ENCODE measurements around the gene CILP.

GRCh38 chr15:65183865-65184159 lies 27.5 kb downstream of the CILP start:
- no peak for TF ChIP-seq MLXIP (CRISPR knock-in tag; IDR thresholded peaks at IDR 0.05; ENCODE audit: borderline replicate concordance)
- no peak for TF ChIP-seq MXI1 (IDR thresholded peaks at IDR 0.05; ENCODE audit: borderline replicate concordance, low read depth, low read length)
- TF ChIP-seq RFX5 (IDR thresholded peaks at IDR 0.05; ENCODE audit: low read depth, low read length): no peak
- no peak for TF ChIP-seq CTCF (CRISPR knock-in tag; IDR thresholded peaks at IDR 0.05)
- TF ChIP-seq ZNF7 (CRISPR knock-in tag; IDR thresholded peaks at IDR 0.05): no peak
- TF ChIP-seq ZFAT (CRISPR knock-in tag; conservative IDR thresholded peaks at IDR 0.05): no peak
- TF ChIP-seq U2AF1 (optimal IDR thresholded peaks at IDR 0.05; ENCODE audit: low read depth, low read length): no peak
- no peak for TF ChIP-seq PHF8 (CRISPR knock-in tag; IDR thresholded peaks at IDR 0.05)
- no peak for TF ChIP-seq ZSCAN20 (CRISPR knock-in tag; IDR thresholded peaks at IDR 0.05; ENCODE audit: borderline replicate concordance)
- TF ChIP-seq ELF1 (CRISPR knock-in tag; IDR thresholded peaks at IDR 0.05): no peak
- no peak for TF ChIP-seq RBM39 (IDR thresholded peaks at IDR 0.05; ENCODE audit: low read depth, low read length, poor library complexity, severe bottlenecking)
- no peak for TF ChIP-seq DPF2 (CRISPR knock-in tag; IDR thresholded peaks at IDR 0.05; ENCODE audit: borderline replicate concordance, low read depth)
- TF ChIP-seq KLF9 (CRISPR knock-in tag; IDR thresholded peaks at IDR 0.05; ENCODE audit: low read depth): no peak
- TF ChIP-seq TCF12 (IDR thresholded peaks at IDR 0.05): no peak
- TF ChIP-seq TCF12 (CRISPR knock-in tag; IDR thresholded peaks at IDR 0.05): no peak
